Calu3 (cell line): ENCODE measurements around the gene OAS1. TPM values are rescaled to one million over a fixed set of nuclear protein-coding genes. Genes with fewer than 3 reads are reported as not detected.

Source experiments
- BruUV-seq: library from RNA; stranded (reverse); fragments of 400-500 nt; replicated peaks from 2 replicates; lab custom pipeline; 2021; lab: Mats Ljungman, UMichigan
- CTCF ChIA-PET: fragments of 300-600 bp; sonication (Branson Sonifier 250); formaldehyde crosslinking; loops from one replicate; lab custom pipeline; 2022; ENCODE audit warnings: antibody characterized with exemption; lab: Charles Lee
- DNase-seq: peaks from one replicate; pipeline ENCODE4 v3.0.0; 2022
- H3K27ac Mint-ChIP-seq: one replicate; pipeline ENCODE4 v1.8.0; 2022; ENCODE audit warnings: mixed read lengths; ENCODE audit not compliant: unreplicated experiment
- H3K27me3 Mint-ChIP-seq: one replicate; pipeline ENCODE4 v1.8.0; 2022; ENCODE audit warnings: mixed read lengths; ENCODE audit not compliant: unreplicated experiment
- H3K36me3 Mint-ChIP-seq: one replicate; pipeline ENCODE4 v1.8.0; 2022; ENCODE audit warnings: mild to moderate bottlenecking, moderate library complexity, mixed read lengths; ENCODE audit not compliant: insufficient read depth, unreplicated experiment
- H3K4me1 Mint-ChIP-seq: one replicate; pipeline ENCODE4 v1.8.0; 2022; ENCODE audit warnings: mild to moderate bottlenecking, low read depth, mixed read lengths; ENCODE audit not compliant: unreplicated experiment
- H3K4me3 Mint-ChIP-seq: one replicate; pipeline ENCODE4 v1.8.0; 2022; ENCODE audit warnings: mild to moderate bottlenecking, low read depth, moderate library complexity, mixed read lengths; ENCODE audit not compliant: unreplicated experiment
- H3K9me3 Mint-ChIP-seq: one replicate; pipeline ENCODE4 v1.8.0; 2022; ENCODE audit warnings: low read depth, mixed read lengths; ENCODE audit not compliant: unreplicated experiment
- intact Hi-C: fragments of 100-400 bp; cut with micrococcal nuclease; formaldehyde crosslinking; loops from one replicate; pipeline ENCODE4 v1.10.0; 2022; ENCODE audit not compliant: unreplicated experiment
- total RNA-seq: library from RNA; stranded (reverse); gene quantifications from 2 replicates; pipeline ENCODE4 v1.2.3, GENCODE V29; 2022
- TF ChIP-seq, protein P1 (sequence below): fragments of 200-600 bp; IDR thresholded peaks from one replicate; pipeline ENCODE4 v1.8.0; 2022; ENCODE audit warnings: antibody characterized with exemption; ENCODE audit not compliant: unreplicated experiment

OAS1 gene
- total RNA-seq, 1 experiment from 2014 or later, result 170 TPM

DNA sequence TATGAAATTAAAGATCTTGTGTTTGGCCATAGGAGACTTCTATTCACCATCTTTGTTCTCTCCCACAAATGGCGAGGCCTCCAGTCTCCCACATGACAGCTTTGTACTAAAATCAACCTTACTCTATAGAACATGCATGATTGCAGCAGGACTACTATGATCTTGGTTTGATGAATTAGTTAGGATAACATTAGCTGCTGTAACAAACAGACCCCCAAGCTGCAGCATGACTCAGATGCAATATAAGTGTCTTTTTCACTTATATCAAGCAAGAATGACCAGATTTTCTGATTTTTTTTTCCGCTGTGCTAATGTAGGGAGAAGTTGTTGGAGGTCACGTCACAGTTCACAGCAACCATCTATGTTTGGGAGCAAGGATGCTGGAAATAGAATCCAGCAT is 20.7 kb downstream of the OAS1 start:
- TF ChIP-seq, protein P1, sequence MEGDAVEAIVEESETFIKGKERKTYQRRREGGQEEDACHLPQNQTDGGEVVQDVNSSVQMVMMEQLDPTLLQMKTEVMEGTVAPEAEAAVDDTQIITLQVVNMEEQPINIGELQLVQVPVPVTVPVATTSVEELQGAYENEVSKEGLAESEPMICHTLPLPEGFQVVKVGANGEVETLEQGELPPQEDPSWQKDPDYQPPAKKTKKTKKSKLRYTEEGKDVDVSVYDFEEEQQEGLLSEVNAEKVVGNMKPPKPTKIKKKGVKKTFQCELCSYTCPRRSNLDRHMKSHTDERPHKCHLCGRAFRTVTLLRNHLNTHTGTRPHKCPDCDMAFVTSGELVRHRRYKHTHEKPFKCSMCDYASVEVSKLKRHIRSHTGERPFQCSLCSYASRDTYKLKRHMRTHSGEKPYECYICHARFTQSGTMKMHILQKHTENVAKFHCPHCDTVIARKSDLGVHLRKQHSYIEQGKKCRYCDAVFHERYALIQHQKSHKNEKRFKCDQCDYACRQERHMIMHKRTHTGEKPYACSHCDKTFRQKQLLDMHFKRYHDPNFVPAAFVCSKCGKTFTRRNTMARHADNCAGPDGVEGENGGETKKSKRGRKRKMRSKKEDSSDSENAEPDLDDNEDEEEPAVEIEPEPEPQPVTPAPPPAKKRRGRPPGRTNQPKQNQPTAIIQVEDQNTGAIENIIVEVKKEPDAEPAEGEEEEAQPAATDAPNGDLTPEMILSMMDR, result no peak
- H3K36me3 Mint-ChIP-seq, result peaks cover 14% of the 10 kb centered on the region
- H3K4me1 Mint-ChIP-seq, result peaks cover 36% of the 10 kb centered on the region
- no peaks in the 10 kb centered on the region for H3K27me3 Mint-ChIP-seq
- peaks cover 3% of the 10 kb centered on the region for H3K9me3 Mint-ChIP-seq
- CTCF ChIA-PET, result no interaction called here
- BruUV-seq, result no TSS peak
- DNase-seq, result no peak
- H3K27ac Mint-ChIP-seq, result no peak overlapping the region
- H3K4me3 Mint-ChIP-seq, result no peak overlapping the region
- intact Hi-C loops, result no loop called here

DNA sequence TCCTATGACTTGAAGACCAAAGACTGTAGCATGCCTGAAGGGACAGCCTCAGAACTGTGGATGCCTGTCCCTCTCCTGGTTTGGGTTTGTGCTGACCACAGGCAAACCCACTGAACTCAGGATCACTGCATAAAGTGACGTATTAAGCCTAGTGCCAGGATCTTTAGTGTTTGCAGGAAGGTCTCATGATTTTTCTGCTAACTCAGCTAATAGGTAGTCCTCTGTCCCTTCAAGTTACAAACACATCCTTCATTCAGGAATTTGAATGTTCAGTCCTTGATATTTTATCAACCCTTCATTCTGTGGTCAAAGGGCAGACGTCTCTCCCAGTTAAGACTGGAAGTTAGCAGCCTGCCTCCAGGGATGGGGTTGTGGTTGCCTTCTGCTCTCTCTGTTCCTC is 21.2 kb downstream of the OAS1 start:
- H3K4me1 Mint-ChIP-seq, result peaks cover 40% of the 10 kb centered on the region
- no TSS peak for BruUV-seq
- H3K27me3 Mint-ChIP-seq, result no peaks in the 10 kb centered on the region

DNA sequence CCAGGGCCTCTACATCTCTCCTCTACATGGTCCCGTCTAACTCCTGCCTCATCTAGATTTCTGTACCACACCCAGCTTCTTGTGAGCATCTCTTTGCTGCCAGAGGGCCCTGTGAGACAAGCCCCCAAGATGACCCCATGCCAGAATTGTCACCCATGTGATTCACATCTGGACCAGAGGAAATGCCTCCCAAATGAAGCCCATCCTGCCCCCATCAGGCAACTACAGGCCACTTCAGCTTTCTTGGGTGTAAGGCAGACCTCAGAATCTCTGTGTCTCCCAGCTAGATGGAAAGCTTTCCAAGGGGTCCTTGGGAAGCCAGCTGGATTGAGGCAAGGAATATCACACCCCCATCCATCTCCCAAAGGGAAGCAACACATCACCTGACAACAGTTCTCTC is 22.2 kb downstream of the OAS1 start:
- Mint-ChIP-seq H3K27me3 (no peaks in the 10 kb centered on the region), H3K36me3 (peaks cover 14% of the 10 kb centered on the region), H3K27ac (peak overlapping the region; percentile 48), H3K4me3 (no peak overlapping the region), H3K9me3 (peaks cover 3% of the 10 kb centered on the region), H3K4me1 (peaks cover 43% of the 10 kb centered on the region)
- intact Hi-C loops, result no loop called here
- no peak for DNase-seq
- CTCF ChIA-PET, result no interaction called here
- TF ChIP-seq, protein P1, result no peak
- no TSS peak for BruUV-seq

More for the DNA sequence above, 21.2 kb downstream of the OAS1 start:
- no peak overlapping the region for H3K27ac Mint-ChIP-seq
- no peak for DNase-seq
- TF ChIP-seq, protein P1, result no peak
- intact Hi-C loops, result no loop called here
- H3K36me3 Mint-ChIP-seq, result peaks cover 14% of the 10 kb centered on the region
- H3K4me3 Mint-ChIP-seq, result no peak overlapping the region
- CTCF ChIA-PET, result interaction anchor here (0.5 kb wide), 2 partner anchors 27 to 389 kb away, joined by 3 to 4 read pairs; no protein-coding TSS in a partner anchor
- H3K9me3 Mint-ChIP-seq, result peaks cover 3% of the 10 kb centered on the region

DNA sequence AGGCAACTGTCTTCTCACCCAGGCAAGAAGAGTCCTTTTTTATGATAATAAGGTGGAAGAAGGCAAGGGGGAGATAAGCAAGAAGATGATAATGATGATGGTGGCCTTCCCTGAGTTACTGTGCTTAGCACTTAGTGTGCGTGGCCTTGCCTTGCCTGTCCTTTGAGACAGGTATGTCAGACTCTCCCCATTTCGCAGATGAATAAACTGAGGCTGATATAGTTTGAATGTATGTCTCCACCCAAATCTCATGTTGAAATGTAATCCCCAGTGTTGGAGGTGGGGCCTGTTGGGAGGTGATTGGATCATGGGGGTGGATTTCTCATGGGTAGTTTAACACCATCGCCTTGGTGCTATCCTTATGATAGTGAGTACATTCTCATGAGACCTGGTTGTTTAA is 23.0 kb downstream of the OAS1 start:
- TF ChIP-seq, protein P1, result no peak
- CTCF ChIA-PET, result no interaction called here
- intact Hi-C loops, result no loop called here

More for the DNA sequence above, 23.0 kb downstream of the OAS1 start:
- Mint-ChIP-seq H3K9me3 (peaks cover 3% of the 10 kb centered on the region), H3K4me1 (peaks cover 38% of the 10 kb centered on the region), H3K4me3 (no peak overlapping the region), H3K36me3 (peaks cover 14% of the 10 kb centered on the region), H3K27me3 (no peaks in the 10 kb centered on the region), H3K27ac (peak overlapping the region; percentile 48)
- DNase-seq, result no peak
- no TSS peak for BruUV-seq
